ENCODE measurements around the gene ZNF208.
"Not testable (repeated sequence)": the region's sequence is repeated elsewhere in the genome, so short reads cannot be mapped to it uniquely, and the experiment has no call there.

ZNF208 gene

GRCh38 chr19:22010437-22011143 is at the start of gene ZNF208:
Gene ZNF208 (minus strand): TSS chr19:22010943. CDS start chr19:22010794, 149 bp downstream.
- DNase-seq: not testable (repeated sequence)

GRCh38 chr19:22052644-22053013 is 41.9 kb upstream of the ZNF208 start:
- no peak for DNase-seq

GRCh38 chr19:22041151-22041550 is 30.4 kb upstream of the ZNF208 start:
- not testable (repeated sequence) for DNase-seq

- no peak for DNase-seq
Observed at GRCh38 chr19:22030680-22031079, 19.9 kb upstream of the ZNF208 start.

GRCh38 chr19:22026687-22027086 is 15.9 kb upstream of the ZNF208 start:
- no peak for DNase-seq

- DNase-seq: not testable (repeated sequence)
Observed at GRCh38 chr19:22025539-22025938, 14.8 kb upstream of the ZNF208 start.

GRCh38 chr19:21970466-21970865 is 40.3 kb downstream of the ZNF208 start:
- DNase-seq: no peak

GRCh38 chr19:21947775-21948174 is 63.0 kb downstream of the ZNF208 start:
- peak; percentile 2 to 6 for DNase-seq

- DNase-seq: no peak
Observed at GRCh38 chr19:21940684-21941083, 70.1 kb downstream of the ZNF208 start.

GRCh38 chr19:21934593-21934992 is 76.2 kb downstream of the ZNF208 start:
- DNase-seq: no peak

GRCh38 chr19:21934131-21934530 is 76.6 kb downstream of the ZNF208 start:
- no peak for DNase-seq

GRCh38 chr19:21922276-21922675 is 88.5 kb downstream of the ZNF208 start:
- DNase-seq: no peak

- DNase-seq: no peak
Observed at GRCh38 chr19:21921691-21922180, 89.0 kb downstream of the ZNF208 start.

GRCh38 chr19:21915411-21915810 is 95.3 kb downstream of the ZNF208 start:
- no peak for DNase-seq

- DNase-seq: no peak
Observed at GRCh38 chr19:21912654-21913053, 98.1 kb downstream of the ZNF208 start.

GRCh38 chr19:21910318-21910717 is 100.4 kb downstream of the ZNF208 start:
- DNase-seq: no peak

GRCh38 chr19:21908066-21908465 is 102.7 kb downstream of the ZNF208 start:
- no peak for DNase-seq

- DNase-seq: no peak
Observed at GRCh38 chr19:21907516-21907915, 103.2 kb downstream of the ZNF208 start.

- DNase-seq: no peak
Observed at GRCh38 chr19:21902571-21902970, 108.2 kb downstream of the ZNF208 start.

GRCh38 chr19:21901861-21902260 is 108.9 kb downstream of the ZNF208 start:
- no peak for DNase-seq

GRCh38 chr19:21900401-21900800 is 110.3 kb downstream of the ZNF208 start:
- no peak for DNase-seq

- no peak for DNase-seq
Observed at GRCh38 chr19:21891086-21891485, 119.7 kb downstream of the ZNF208 start.

GRCh38 chr19:21890017-21890416 is 120.7 kb downstream of the ZNF208 start:
- DNase-seq: not testable (repeated sequence)

- not testable (repeated sequence) for DNase-seq
Observed at GRCh38 chr19:21885516-21885915, 125.2 kb downstream of the ZNF208 start.

- not testable (repeated sequence) for DNase-seq
Observed at GRCh38 chr19:21884786-21885185, 126.0 kb downstream of the ZNF208 start.
